Parathyroid adenoma (tissue), 2 donors: ENCODE data around the gene TRIM41.

Experiments used
- H2AFZ ChIP-seq: fragments of 300-600 bp; sonication (generic); one replicate; pipeline ENCODE4 v1.7.0; 2017; ENCODE audit warnings: antibody characterized with exemption, mild to moderate bottlenecking
- H3K27ac ChIP-seq: fragments of 300-600 bp; sonication (generic); one replicate; pipeline ENCODE4 v1.7.0; 2017
- H3K27me3 ChIP-seq: fragments of 300-600 bp; sonication (generic); one replicate; pipeline ENCODE4 v1.7.0; 2017; ENCODE audit warnings: low read length; ENCODE audit not compliant: control insufficient read depth, insufficient read depth
- H3K36me3 ChIP-seq: fragments of 300-600 bp; sonication (generic); one replicate; pipeline ENCODE4 v1.7.0; 2017; ENCODE audit warnings: low read length; ENCODE audit not compliant: control insufficient read depth, insufficient read depth
- H3K4me1 ChIP-seq: fragments of 300-600 bp; sonication (generic); one replicate; pipeline ENCODE4 v1.7.0; 2017; ENCODE audit warnings: control low read depth
- H3K4me2 ChIP-seq: fragments of 300-600 bp; sonication (generic); one replicate; pipeline ENCODE4 v1.7.0; 2017; ENCODE audit warnings: low read length
- H3K4me3 ChIP-seq: fragments of 300-600 bp; sonication (generic); one replicate; pipeline ENCODE4 v1.7.0; 2017; ENCODE audit warnings: low read depth, low read length
- H3K79me2 ChIP-seq: fragments of 300-600 bp; sonication (generic); one replicate; pipeline ENCODE4 v1.7.0; 2017; ENCODE audit warnings: control low read depth
- H3K9ac ChIP-seq: fragments of 300-600 bp; sonication (generic); one replicate; pipeline ENCODE4 v1.7.0; 2017; ENCODE audit warnings: mild to moderate bottlenecking
- H3K9me3 ChIP-seq: fragments of 300-600 bp; sonication (generic); one replicate; pipeline ENCODE4 v1.7.0; 2017; ENCODE audit warnings: low read length; ENCODE audit not compliant: control insufficient read depth
- TF ChIP-seq, protein P1 (sequence below): fragments of 300-600 bp; sonication (generic); IDR thresholded peaks from one replicate; pipeline ENCODE4 v1.7.0; 2017; ENCODE audit warnings: antibody characterized with exemption, mild to moderate bottlenecking
- donor health status: primary hyperparathyroidism.

TRIM41 gene

DNA sequence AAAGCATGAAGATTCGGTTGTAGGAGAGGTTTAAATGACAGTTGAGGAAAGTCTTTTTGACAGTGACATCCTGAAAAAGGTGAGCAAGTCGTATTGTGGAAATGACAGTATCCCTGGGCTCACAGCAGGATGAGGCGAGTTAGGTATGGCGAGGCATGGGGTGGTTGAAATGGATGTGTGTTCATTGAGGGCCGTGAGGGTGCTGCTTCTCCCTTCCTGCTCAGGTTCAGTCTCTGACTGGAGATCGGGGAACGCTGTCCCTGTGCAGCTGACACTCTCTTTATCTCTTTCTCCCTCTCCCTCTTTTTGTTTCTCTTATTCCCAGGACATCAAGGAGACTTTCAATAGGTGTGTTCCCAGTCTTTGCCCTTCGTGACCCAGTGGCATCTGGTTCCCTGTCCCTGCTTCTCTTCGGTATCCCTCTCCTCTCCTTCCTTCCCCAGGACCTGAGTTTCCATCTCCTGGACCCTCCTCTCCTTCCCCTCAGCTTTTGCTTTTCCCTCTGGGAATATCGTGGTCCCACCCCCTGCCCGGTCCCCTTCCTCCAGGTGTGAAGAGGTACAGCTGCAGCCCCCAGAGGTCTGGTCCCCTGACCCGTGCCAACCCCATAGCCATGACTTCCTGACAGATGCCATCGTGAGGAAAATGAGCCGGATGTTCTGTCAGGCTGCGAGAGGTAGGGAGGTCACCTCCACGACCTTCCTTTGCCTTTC lies 10.2 kb downstream of the TRIM41 start:
- Histone ChIP-seq H3K9ac (no peak overlapping the region), H3K27me3 (no peaks in the 10 kb centered on the region), H3K9me3 (no peaks in the 10 kb centered on the region), H3K36me3 (no peaks in the 10 kb centered on the region), H3K27ac (peak overlapping the region; percentile 11), H2AFZ (no peak overlapping the region), H3K79me2 (no peaks in the 10 kb centered on the region), H3K4me1 (peaks cover 8% of the 10 kb centered on the region), H3K4me2 (no peak overlapping the region), H3K4me3 (no peak overlapping the region)
- TF ChIP-seq, protein P1, sequence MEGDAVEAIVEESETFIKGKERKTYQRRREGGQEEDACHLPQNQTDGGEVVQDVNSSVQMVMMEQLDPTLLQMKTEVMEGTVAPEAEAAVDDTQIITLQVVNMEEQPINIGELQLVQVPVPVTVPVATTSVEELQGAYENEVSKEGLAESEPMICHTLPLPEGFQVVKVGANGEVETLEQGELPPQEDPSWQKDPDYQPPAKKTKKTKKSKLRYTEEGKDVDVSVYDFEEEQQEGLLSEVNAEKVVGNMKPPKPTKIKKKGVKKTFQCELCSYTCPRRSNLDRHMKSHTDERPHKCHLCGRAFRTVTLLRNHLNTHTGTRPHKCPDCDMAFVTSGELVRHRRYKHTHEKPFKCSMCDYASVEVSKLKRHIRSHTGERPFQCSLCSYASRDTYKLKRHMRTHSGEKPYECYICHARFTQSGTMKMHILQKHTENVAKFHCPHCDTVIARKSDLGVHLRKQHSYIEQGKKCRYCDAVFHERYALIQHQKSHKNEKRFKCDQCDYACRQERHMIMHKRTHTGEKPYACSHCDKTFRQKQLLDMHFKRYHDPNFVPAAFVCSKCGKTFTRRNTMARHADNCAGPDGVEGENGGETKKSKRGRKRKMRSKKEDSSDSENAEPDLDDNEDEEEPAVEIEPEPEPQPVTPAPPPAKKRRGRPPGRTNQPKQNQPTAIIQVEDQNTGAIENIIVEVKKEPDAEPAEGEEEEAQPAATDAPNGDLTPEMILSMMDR, result no peak

DNA sequence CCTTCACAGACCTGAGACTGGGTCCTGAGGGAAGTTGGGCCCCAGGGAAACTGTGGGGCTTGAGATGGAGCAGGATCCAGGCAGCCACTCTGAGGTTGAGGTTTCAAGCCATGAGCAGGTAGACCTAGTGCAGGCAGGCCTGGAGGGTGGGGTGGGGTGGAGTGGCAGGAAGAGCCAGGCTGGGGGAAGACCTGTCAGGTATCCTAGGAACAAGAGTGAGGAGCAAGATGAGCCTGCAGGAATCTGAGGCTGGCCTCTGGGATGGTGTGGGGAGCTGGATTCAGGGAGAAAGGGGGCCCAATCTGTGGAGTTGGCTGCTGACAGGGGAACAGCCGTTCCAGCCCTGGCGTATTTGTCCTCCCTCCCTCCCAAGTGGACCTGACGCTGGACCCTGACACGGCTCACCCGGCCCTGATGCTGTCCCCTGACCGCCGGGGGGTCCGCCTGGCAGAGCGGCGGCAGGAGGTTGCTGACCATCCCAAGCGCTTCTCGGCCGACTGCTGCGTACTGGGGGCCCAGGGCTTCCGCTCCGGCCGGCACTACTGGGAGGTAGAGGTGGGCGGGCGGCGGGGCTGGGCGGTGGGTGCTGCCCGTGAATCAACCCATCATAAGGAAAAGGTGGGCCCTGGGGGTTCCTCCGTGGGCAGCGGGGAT lies 10.8 kb downstream of the TRIM41 start:
- TF ChIP-seq, protein P1, result no peak
- Histone ChIP-seq H3K27me3 (no peaks in the 10 kb centered on the region), H3K4me2 (no peak overlapping the region), H3K79me2 (no peaks in the 10 kb centered on the region), H3K36me3 (no peaks in the 10 kb centered on the region), H3K27ac (peak overlapping the region; percentile 74), H3K9me3 (no peaks in the 10 kb centered on the region), H3K4me3 (no peak overlapping the region), H3K9ac (no peak overlapping the region), H3K4me1 (peaks cover 8% of the 10 kb centered on the region), H2AFZ (no peak overlapping the region)

DNA sequence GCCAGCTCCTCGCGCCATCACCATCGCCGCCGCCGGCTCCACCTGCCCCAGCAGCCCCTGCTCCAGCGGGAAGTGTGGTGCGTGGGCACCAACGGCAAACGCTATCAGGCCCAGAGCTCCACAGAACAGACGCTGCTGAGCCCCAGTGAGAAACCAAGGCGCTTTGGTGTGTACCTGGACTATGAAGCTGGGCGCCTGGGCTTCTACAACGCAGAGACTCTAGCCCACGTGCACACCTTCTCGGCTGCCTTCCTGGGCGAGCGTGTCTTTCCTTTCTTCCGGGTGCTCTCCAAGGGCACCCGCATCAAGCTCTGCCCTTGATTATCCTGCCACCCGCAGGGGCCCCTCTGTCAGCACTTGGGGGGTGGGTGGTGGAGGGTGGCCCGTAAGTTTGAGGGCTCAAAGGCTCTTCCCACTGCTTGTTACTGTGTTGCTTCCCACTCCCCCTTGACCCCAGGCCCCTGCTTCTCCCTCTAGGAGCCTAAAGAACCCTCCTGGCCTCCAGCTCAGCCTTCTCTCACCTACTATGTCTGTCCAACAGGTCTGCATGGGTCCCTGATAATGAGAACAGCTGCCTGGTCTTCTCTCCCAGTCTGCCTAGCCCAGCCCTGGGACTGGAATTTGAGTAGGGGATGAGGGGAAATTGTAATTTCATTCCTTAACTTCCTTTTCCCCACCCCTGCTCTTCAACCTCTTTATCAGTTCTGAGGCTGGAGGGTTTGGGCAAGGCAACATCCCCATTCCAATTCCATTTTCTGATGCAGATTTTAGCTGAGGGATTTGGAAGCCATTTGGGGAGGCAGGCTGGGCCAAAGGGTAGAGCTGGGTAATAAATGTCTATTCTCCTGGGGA lies 11.6 kb downstream of the TRIM41 start:
- Histone ChIP-seq H3K36me3 (no peaks in the 10 kb centered on the region), H3K79me2 (peaks cover 5% of the 10 kb centered on the region), H3K27me3 (no peaks in the 10 kb centered on the region), H3K9ac (no peak overlapping the region), H3K4me2 (no peak overlapping the region), H3K9me3 (no peaks in the 10 kb centered on the region), H3K27ac (peak overlapping the region; percentile 74), H3K4me1 (peaks cover 8% of the 10 kb centered on the region), H2AFZ (no peak overlapping the region), H3K4me3 (no peak overlapping the region)
- TF ChIP-seq, protein P1, result no peak

DNA sequence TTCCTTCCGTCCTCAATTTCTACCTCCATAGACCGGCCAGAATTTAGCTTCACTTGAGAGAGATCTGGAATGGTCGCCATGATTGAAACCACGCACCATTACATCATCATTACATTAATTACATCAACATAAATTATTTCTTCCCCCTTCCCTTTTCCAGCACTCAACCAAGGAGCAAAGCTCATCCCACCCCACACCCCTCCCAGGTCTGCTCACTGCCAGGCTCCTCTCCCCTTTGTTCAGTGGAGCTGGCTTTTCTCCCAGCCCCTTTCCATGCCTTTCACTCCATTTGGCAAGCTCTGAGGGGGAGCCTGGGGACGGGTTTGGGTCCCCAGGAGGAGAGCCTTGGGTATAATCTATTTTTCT lies 12.2 kb downstream of the TRIM41 start:
- Histone ChIP-seq H3K4me2 (no peak overlapping the region), H3K27me3 (no peaks in the 10 kb centered on the region), H3K9ac (no peak overlapping the region), H3K4me3 (no peak overlapping the region), H3K9me3 (no peaks in the 10 kb centered on the region), H3K79me2 (peaks cover 11% of the 10 kb centered on the region), H2AFZ (no peak overlapping the region), H3K4me1 (peaks cover 8% of the 10 kb centered on the region), H3K36me3 (no peaks in the 10 kb centered on the region), H3K27ac (peak overlapping the region; percentile 74)
- TF ChIP-seq, protein P1, result no peak
